ENCODE results near the gene PLSCR5. TPM values are rescaled to one million over a fixed set of nuclear protein-coding genes. Genes with fewer than 3 reads are reported as not detected.

The PLSCR5 gene
- total RNA-seq, 2 experiments from 2014 or later, result not detected

DNA sequence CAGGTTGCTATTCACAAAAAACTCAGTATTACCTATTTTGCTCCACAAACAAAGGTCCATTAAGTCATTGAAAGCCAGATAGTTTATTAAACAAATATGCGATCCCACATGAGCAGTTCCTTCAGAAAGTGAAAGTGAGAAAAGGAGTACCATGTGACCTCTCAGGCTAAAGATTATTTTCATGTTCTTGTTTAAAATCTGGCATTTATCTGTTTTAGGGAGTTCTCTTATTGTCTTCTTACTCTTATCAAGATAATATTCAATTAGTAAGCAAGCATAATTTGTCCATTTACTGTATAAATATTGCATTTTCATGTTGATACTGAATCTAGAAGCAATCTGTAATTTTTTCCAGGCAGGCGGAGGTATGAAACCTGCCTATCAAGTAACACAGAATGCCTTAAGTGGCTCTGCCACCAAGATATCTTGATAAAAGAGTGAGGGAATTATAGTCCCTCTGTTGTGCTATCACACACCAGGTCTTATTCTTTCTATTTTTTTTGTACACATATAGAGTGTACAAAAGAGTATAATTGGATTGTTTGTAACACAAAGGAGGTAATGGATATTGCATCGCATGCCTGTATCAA, 20.1 kb upstream of the PLSCR5 start:
- Mint-ChIP-seq H3K36me3 (ENCODE audit: low read depth) (no peaks in the 10 kb centered on the region), H3K9me3 (no peaks in the 10 kb centered on the region), H3K27me3 (no peaks in the 10 kb centered on the region), H3K27ac (no peak overlapping the region), H3K4me1 (peaks cover 3% of the 10 kb centered on the region), H3K4me3 (no peak overlapping the region)
- ChIA-PET POLR2A (no interaction called here), CTCF (no interaction called here)
- DNase-seq, result no peak

GRCh38 chr3:146621723-146622122, 16.6 kb upstream of the PLSCR5 start:
- Mint-ChIP-seq H3K27me3 (peaks cover 2% of the 10 kb centered on the region), H3K4me1 (peaks cover 3% of the 10 kb centered on the region), H3K9me3 (no peaks in the 10 kb centered on the region), H3K4me3 (no peak overlapping the region), H3K27ac (no peak overlapping the region), H3K36me3 (ENCODE audit: low read depth) (no peaks in the 10 kb centered on the region)
- CTCF ChIA-PET, result no interaction called here
- POLR2A ChIA-PET, result no interaction called here
- no peak for DNase-seq

DNA sequence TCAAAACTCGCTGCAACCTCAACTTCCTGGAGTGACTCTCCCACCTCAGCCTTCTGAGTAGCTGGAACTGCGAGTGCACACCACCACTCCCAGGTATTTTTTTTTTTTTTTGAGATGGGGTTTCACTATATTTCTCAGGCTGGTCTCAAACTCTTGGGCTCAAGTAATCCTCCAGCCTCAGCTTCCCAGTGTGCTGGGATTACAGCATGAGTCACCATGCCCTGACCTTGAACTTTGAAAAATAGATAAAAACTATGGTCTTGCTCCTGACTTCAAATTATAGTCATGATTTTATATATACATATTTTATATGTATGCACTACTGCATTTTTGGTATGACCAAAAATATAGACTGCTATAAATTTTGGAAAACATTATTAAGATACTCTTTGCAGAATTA, 6.9 kb upstream of the PLSCR5 start:
- no peaks in the 10 kb centered on the region for H3K27me3 Mint-ChIP-seq
- CTCF ChIA-PET, result no interaction called here
- no peak overlapping the region for H3K4me3 Mint-ChIP-seq
- H3K9me3 Mint-ChIP-seq, result no peaks in the 10 kb centered on the region
- no peak overlapping the region for H3K27ac Mint-ChIP-seq
- POLR2A ChIA-PET, result interaction anchor here (0.6 kb wide), 1 partner anchor 456 kb away, joined by 3 read pairs; no protein-coding TSS in a partner anchor
- no peak for DNase-seq
- no peaks in the 10 kb centered on the region for H3K36me3 Mint-ChIP-seq (ENCODE audit: low read depth)
- H3K4me1 Mint-ChIP-seq, result no peaks in the 10 kb centered on the region

DNA sequence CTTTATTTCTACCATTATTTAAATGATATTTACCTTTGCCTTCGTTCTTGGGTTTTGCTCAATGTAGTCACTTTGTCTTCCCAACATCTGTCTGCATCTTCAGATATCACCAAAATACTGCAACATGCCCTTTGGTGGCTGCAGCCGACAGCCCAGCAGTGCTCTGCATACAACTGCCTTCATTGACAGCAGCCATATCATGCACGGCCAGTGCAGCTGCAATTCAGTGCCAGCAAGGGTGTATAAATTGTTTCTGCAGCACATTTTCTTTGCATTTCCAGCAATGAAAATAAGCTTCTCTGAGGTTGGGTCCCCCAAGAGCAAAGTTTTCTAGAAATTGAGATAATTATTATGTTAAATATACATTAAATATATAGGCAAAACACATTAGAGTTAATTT, 6.0 kb upstream of the PLSCR5 start:
- Mint-ChIP-seq H3K9me3 (no peaks in the 10 kb centered on the region), H3K27me3 (no peaks in the 10 kb centered on the region), H3K4me3 (no peak overlapping the region), H3K36me3 (ENCODE audit: low read depth) (no peaks in the 10 kb centered on the region), H3K4me1 (no peaks in the 10 kb centered on the region), H3K27ac (no peak overlapping the region)
- DNase-seq, result no peak
- ChIA-PET POLR2A (no interaction called here), CTCF (no interaction called here)

DNA sequence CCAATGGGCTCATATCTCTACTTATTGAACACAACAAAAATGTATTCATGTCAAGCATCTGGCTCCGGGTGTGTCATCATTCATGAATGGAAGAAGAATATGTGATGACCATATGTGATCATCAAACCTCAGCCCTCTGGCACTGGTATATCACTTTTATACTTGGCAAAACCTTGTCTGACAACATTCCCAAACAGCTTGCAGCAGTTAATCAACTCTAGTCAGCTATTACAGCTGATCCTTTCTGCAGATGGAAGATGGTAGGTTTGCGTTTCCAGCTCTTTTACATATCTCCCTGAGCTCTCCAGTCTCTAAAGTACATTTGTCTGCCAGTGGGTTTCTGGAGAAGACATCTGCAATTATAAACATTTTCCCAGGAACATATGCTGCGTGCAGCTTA, 6.6 kb downstream of the PLSCR5 start:
- H3K27me3 Mint-ChIP-seq, result peaks cover 10% of the 10 kb centered on the region
- H3K36me3 Mint-ChIP-seq (ENCODE audit: low read depth), result no peaks in the 10 kb centered on the region
- H3K27ac Mint-ChIP-seq, result no peak overlapping the region
- no peaks in the 10 kb centered on the region for H3K4me1 Mint-ChIP-seq
- no peak overlapping the region for H3K4me3 Mint-ChIP-seq
- no peaks in the 10 kb centered on the region for H3K9me3 Mint-ChIP-seq
- POLR2A ChIA-PET, result no interaction called here
- CTCF ChIA-PET, result no interaction called here
- DNase-seq, result no peak

GRCh38 chr3:146594843-146595482, 10.2 kb downstream of the PLSCR5 start:
- peaks cover 16% of the 10 kb centered on the region for H3K27me3 Mint-ChIP-seq
- H3K4me3 Mint-ChIP-seq, result no peak overlapping the region
- no peaks in the 10 kb centered on the region for H3K4me1 Mint-ChIP-seq
- no peak overlapping the region for H3K27ac Mint-ChIP-seq
- DNase-seq, result no peak
- no peaks in the 10 kb centered on the region for H3K36me3 Mint-ChIP-seq (ENCODE audit: low read depth)
- ChIA-PET POLR2A (no interaction called here), CTCF (interaction anchor here (0.6 to 2.3 kb wide), 3 partner anchors 12 to 405 kb away, joined by 3 to 10 read pairs (median 3); partner anchors contain the start of gene PLSCR1)
- H3K9me3 Mint-ChIP-seq, result no peaks in the 10 kb centered on the region

- H3K4me3 Mint-ChIP-seq, result no peak overlapping the region
- H3K27me3 Mint-ChIP-seq, result peaks cover 21% of the 10 kb centered on the region
- no peak overlapping the region for H3K27ac Mint-ChIP-seq
- no peaks in the 10 kb centered on the region for H3K4me1 Mint-ChIP-seq
- DNase-seq, result no peak
- ChIA-PET POLR2A (no interaction called here), CTCF (interaction anchor here (0.6 to 2.3 kb wide), 4 partner anchors 40 to 404 kb away, joined by 3 to 10 read pairs (median 3); no protein-coding TSS in a partner anchor)
- no peaks in the 10 kb centered on the region for H3K36me3 Mint-ChIP-seq (ENCODE audit: low read depth)
- H3K9me3 Mint-ChIP-seq, result no peaks in the 10 kb centered on the region
These were observed 11.4 kb downstream of the PLSCR5 start for GRCh38 chr3:146593776-146594175.

- H3K4me3 Mint-ChIP-seq, result no peak overlapping the region
- ChIA-PET CTCF (interaction anchor here (1.1 to 2.0 kb wide), 3 partner anchors 9 to 401 kb away, joined by 3 to 5 read pairs (median 3); no protein-coding TSS in a partner anchor), POLR2A (no interaction called here)
- H3K4me1 Mint-ChIP-seq, result no peaks in the 10 kb centered on the region
- H3K27me3 Mint-ChIP-seq, result peaks cover 22% of the 10 kb centered on the region
- H3K9me3 Mint-ChIP-seq, result no peaks in the 10 kb centered on the region
- H3K36me3 Mint-ChIP-seq (ENCODE audit: low read depth), result no peaks in the 10 kb centered on the region
- H3K27ac Mint-ChIP-seq, result no peak overlapping the region
- no peak for DNase-seq
These were observed 14.6 kb downstream of the PLSCR5 start for GRCh38 chr3:146590521-146590920.

DNA sequence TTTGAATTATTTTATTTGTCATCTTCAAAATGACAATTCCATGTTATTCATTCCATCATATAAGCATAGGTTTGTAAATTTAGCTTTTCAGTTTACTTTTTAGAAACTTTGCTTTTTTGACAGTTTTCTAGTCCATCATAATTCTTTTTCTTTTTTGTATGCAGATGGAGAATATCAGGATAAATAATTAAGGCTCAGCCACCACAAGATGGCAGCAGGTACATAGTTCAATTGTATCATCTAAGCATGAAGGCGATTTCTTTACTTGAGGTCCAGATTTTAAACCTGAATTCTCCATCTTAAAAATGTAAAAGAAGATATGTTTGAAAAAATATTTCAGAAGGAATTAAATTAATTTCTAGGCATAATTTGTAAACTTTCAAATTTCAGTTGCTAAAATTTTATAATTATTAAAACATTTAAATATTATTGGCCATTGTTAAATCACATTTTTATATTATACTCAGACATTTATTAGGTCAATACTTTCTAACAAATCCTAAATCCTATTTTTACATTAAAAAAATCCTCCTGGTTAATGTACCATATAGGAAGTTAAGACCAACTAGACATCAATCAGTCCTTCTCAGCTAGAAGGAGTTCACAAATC, 15.1 kb downstream of the PLSCR5 start:
- peaks cover 25% of the 10 kb centered on the region for H3K27me3 Mint-ChIP-seq
- H3K4me1 Mint-ChIP-seq, result no peaks in the 10 kb centered on the region
- DNase-seq, result no peak
- H3K36me3 Mint-ChIP-seq (ENCODE audit: low read depth), result no peaks in the 10 kb centered on the region
- ChIA-PET CTCF (interaction anchor here (1.1 to 2.0 kb wide), 3 partner anchors 9 to 400 kb away, joined by 3 to 5 read pairs (median 3); no protein-coding TSS in a partner anchor), POLR2A (no interaction called here)
- no peak overlapping the region for H3K27ac Mint-ChIP-seq
- H3K4me3 Mint-ChIP-seq, result no peak overlapping the region
- H3K9me3 Mint-ChIP-seq, result no peaks in the 10 kb centered on the region

DNA sequence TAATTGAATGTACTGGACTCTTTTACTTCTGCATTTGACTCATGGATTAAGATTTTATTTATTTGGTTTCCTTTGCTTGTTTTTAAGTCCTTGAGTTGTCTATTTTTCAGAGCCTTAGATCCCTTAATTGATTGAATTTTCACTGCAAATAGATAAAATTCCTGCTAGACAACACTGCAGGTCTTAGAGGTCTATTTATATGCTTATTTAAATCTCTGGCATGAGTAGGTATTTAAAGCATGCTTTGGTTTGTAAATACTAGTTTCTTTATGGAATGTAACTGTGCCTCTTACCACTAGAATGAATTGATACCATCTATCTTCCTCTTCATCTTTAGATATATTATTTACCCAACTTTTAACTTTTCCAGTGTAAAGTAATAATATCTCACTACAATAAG, 20.0 kb downstream of the PLSCR5 start:
- Mint-ChIP-seq H3K4me3 (no peak overlapping the region), H3K4me1 (peaks cover 2% of the 10 kb centered on the region), H3K9me3 (peaks cover 6% of the 10 kb centered on the region), H3K27me3 (peaks cover 27% of the 10 kb centered on the region), H3K27ac (no peak overlapping the region), H3K36me3 (ENCODE audit: low read depth) (peaks cover 5% of the 10 kb centered on the region)
- no peak for DNase-seq
- ChIA-PET POLR2A (no interaction called here), CTCF (no interaction called here)

DNA sequence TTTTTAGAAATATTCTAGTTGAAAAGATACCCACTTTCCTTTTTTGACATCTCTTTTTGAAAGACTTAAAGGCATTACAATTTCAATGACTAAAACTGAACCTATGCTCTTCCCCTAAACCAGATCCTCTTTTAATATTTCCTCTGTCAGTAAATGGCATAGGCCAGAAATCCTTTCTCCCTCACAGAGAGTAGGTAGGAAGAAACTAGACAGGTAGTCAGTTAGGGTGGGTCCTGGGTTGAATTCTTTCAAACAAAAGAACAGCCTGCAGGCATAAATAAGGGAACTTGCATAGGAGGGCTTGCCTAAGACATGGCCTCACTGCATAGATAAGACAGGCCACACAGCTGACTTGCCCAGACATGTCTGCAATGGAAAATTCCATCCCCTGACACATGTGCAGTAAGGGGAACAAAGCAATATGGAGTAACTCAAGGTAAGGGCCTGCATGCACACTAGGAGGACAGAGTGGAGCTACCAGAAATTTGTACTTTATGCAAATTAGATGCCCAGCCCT, 23.1 kb downstream of the PLSCR5 start:
- Mint-ChIP-seq H3K27ac (no peak overlapping the region), H3K9me3 (peaks cover 6% of the 10 kb centered on the region), H3K4me1 (peaks cover 2% of the 10 kb centered on the region), H3K36me3 (ENCODE audit: low read depth) (peaks cover 5% of the 10 kb centered on the region), H3K4me3 (no peak overlapping the region), H3K27me3 (peaks cover 22% of the 10 kb centered on the region)
- ChIA-PET CTCF (interaction anchor here (1.5 kb wide), 2 partner anchors 8 to 10 kb away, joined by 3 read pairs; no protein-coding TSS in a partner anchor), POLR2A (no interaction called here)
- no peak for DNase-seq

- Mint-ChIP-seq H3K27ac (no peak overlapping the region), H3K9me3 (peaks cover 6% of the 10 kb centered on the region)
- CTCF ChIA-PET, result interaction anchor here (1.1 to 1.5 kb wide), 3 partner anchors 9 to 392 kb away, joined by 3 to 4 read pairs (median 3); no protein-coding TSS in a partner anchor
These were observed 24.0 kb downstream of the PLSCR5 start for GRCh38 chr3:146581080-146581601.

DNA sequence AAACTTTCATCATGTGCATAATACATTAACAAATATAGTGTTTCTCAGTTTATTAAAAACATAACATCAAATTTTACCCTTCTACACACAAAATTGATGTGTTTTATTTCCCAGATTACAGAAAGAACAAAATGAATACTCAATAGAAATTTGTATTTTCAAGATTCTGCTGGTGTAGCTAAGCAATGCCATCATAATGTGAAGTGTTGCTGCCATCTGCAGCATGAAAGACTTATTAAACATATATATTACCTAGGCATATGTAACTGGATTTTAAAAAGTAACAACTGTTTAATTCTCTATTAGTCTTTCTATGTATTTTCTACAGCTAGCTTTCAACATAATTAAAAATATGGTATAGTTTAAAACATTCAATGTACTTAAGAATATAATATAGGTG, 27.5 kb downstream of the PLSCR5 start:
- H3K4me1 Mint-ChIP-seq, result peaks cover 2% of the 10 kb centered on the region
- H3K9me3 Mint-ChIP-seq, result peaks cover 2% of the 10 kb centered on the region
- CTCF ChIA-PET, result interaction anchor here (0.8 to 2.0 kb wide), 11 partner anchors 9 to 512 kb away, joined by 3 to 8 read pairs (median 4); partner anchors contain the start of gene PLSCR1
- no peak overlapping the region for H3K27ac Mint-ChIP-seq
- POLR2A ChIA-PET, result no interaction called here
- H3K36me3 Mint-ChIP-seq (ENCODE audit: low read depth), result peaks cover 2% of the 10 kb centered on the region
- no peak overlapping the region for H3K4me3 Mint-ChIP-seq
- H3K27me3 Mint-ChIP-seq, result peaks cover 10% of the 10 kb centered on the region
- DNase-seq, result peak; percentile 32

More at GRCh38 chr3:146581080-146581601, 24.0 kb downstream of the PLSCR5 start:
- Mint-ChIP-seq H3K36me3 (ENCODE audit: low read depth) (peaks cover 5% of the 10 kb centered on the region), H3K4me3 (no peak overlapping the region), H3K27me3 (peaks cover 19% of the 10 kb centered on the region), H3K4me1 (peaks cover 2% of the 10 kb centered on the region)
- POLR2A ChIA-PET, result no interaction called here
- DNase-seq, result no peak

All from activated CD4-positive, alpha-beta memory T cell treated with anti-CD3 and anti-CD28 coated beads, Interleukin-2, amount 10 ng/mL, durations not matched to agents 7 days and 5 days (primary cell).